Measurements from ENCODE around the gene LDHD. TPM values are rescaled to one million over a fixed set of nuclear protein-coding genes. Genes with fewer than 3 reads are reported as not detected.
A peak's percentile ranks its signal among the peaks of the same experiment; 100 is the strongest.
"Not testable (repeated sequence)": the region's sequence is repeated elsewhere in the genome, so short reads cannot be mapped to it uniquely, and the experiment has no call there.

The LDHD gene
- polyA plus RNA-seq, 3 donors, result 3.7 to 6.3 (median 5.4) TPM

DNA sequence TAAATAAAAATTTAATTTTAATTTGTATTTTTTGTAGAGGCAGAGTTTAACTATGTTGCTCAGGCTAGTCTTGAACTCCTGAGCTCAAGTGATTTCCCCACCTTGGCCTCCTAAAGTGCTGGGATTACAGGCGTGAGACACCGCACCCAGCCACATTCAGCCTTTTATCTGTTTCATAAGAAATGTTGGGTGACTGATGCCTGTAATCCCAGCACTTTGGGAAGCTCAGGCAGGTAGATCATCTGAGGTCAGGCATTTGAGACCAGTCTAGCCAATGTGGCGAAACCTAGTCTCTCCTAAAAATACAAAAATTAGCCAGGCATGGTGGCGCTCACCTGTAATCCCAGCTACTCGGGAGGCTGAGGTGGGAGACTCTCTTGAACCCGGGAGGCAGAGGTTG is 25.7 kb downstream of the LDHD start:
- DNase-seq; H3K4me3 Mint-ChIP-seq; H3K9me3 Mint-ChIP-seq; H3K9ac ChIP-seq (ENCODE audit: insufficient read depth, low read length, poor library complexity, severe bottlenecking); H3K27me3 Mint-ChIP-seq (ENCODE audit: low read depth in 3 of 3); H3K4me3 ChIP-seq (replicated peaks in 1 of 3; ENCODE audit: low read depth in 2 of 3, low read length in 3 of 3); H3K27ac ChIP-seq (ENCODE audit: low read depth in 1 of 2, low read length in 2 of 2); intact Hi-C loops (cut with micrococcal nuclease); H3K9me3 ChIP-seq (replicated peaks in 1 of 2; ENCODE audit: control insufficient read depth in 1 of 2, insufficient read depth in 1 of 2, low read length in 2 of 2); H3K27me3 ChIP-seq (ENCODE audit: control insufficient read depth in 2 of 2, insufficient read depth in 2 of 2, low read length in 2 of 2); H3K27ac Mint-ChIP-seq; H3K4me2 ChIP-seq (replicated peaks; ENCODE audit: extremely low read depth, low read length, poor library complexity, severe bottlenecking); H2AFZ ChIP-seq (ENCODE audit: insufficient read depth, low read depth, low read length, poor library complexity, severe bottlenecking); H4K20me1 ChIP-seq (ENCODE audit: insufficient read depth, low read length); H3K36me3 ChIP-seq (replicated peaks in 1 of 2; ENCODE audit: control insufficient read depth in 1 of 2, insufficient read depth in 2 of 2, low read length in 2 of 2): not testable (repeated sequence)
- 65% methylated on average over 4 of the region's 6 CpGs for WGBS (ENCODE audit: insufficient coverage)
- H3K4me1 Mint-ChIP-seq, result peaks cover 37% of the 10 kb centered on the region
- Histone ChIP-seq H3K4me1 (ENCODE audit: control insufficient read depth in 1 of 2, insufficient read depth in 2 of 2, low read length in 2 of 2) (peaks cover 21 to 22% of the 10 kb centered on the region in 2 donors), H3K79me2 (ENCODE audit: insufficient read depth, low read length) (peaks cover 18% of the 10 kb centered on the region)
- peaks cover 11 to 16% of the 10 kb centered on the region in 2 donors for H3K36me3 Mint-ChIP-seq

DNA sequence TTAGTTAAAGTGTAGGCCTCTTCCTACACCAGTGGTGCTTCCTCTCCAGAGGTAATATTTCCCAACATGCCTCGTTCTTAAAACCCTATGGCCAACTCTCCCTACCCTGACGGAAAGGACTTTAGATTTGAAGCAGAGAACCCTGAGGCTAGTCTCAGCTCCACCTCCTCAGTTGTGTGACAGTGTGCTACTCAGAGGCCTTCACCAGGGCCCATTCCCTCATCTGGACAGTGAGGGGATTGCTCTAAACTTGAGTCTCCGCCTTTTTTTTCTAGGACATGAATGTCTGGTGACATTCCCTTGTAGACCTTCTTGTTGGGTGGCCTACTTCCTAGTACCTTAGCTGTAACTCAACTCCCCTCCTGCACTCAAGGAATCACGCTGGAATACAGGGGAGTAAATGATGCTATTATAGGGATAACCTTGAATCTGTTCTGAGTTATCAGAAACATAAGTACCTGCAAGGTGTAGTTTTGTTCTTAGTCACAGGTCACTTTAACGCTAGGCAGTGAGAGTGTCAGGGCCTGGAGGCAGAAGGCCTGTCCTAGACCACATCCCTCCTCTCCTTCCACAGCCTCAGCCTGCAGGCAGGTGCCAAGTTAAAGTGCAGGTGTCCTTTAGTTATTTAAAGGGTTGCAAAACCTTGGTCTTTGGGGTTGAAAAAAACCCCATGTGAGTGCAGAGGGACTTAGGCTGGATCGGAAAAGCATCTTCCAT is 26.9 kb downstream of the LDHD start:
- TF ChIP-seq, protein P1, sequence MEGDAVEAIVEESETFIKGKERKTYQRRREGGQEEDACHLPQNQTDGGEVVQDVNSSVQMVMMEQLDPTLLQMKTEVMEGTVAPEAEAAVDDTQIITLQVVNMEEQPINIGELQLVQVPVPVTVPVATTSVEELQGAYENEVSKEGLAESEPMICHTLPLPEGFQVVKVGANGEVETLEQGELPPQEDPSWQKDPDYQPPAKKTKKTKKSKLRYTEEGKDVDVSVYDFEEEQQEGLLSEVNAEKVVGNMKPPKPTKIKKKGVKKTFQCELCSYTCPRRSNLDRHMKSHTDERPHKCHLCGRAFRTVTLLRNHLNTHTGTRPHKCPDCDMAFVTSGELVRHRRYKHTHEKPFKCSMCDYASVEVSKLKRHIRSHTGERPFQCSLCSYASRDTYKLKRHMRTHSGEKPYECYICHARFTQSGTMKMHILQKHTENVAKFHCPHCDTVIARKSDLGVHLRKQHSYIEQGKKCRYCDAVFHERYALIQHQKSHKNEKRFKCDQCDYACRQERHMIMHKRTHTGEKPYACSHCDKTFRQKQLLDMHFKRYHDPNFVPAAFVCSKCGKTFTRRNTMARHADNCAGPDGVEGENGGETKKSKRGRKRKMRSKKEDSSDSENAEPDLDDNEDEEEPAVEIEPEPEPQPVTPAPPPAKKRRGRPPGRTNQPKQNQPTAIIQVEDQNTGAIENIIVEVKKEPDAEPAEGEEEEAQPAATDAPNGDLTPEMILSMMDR (IDR thresholded peaks at IDR 0.05), result no peak
- peaks cover 1 to 3% (median 2%) of the 10 kb centered on the region in 3 donors for H3K27me3 Mint-ChIP-seq (ENCODE audit: low read depth in 3 of 3)
- H3K4me3 ChIP-seq (replicated peaks in 1 of 3; ENCODE audit: low read depth in 2 of 3, low read length in 3 of 3), result no peak overlapping the region
- H3K27me3 ChIP-seq (ENCODE audit: control insufficient read depth in 2 of 2, insufficient read depth in 2 of 2, low read length in 2 of 2), result no peaks in the 10 kb centered on the region
- WGBS (ENCODE audit: insufficient coverage), result no CpG with 5 or more reads among the region's 6 CpGs
- peaks cover 12% of the 10 kb centered on the region in 2 donors for H3K36me3 Mint-ChIP-seq
- H3K4me1 ChIP-seq (ENCODE audit: control insufficient read depth in 1 of 2, insufficient read depth in 2 of 2, low read length in 2 of 2), result peaks cover 21 to 22% of the 10 kb centered on the region in 2 donors
- H3K9me3 Mint-ChIP-seq, result peaks cover 0 to 2% (median 0%) of the 10 kb centered on the region in 7 donors
- intact Hi-C loops (cut with micrococcal nuclease), result no loop called here
- DNase-seq, result no peak
- no peak overlapping the region for H3K27ac ChIP-seq (ENCODE audit: low read depth in 1 of 2, low read length in 2 of 2)
- no peak overlapping the region for H2AFZ ChIP-seq (ENCODE audit: insufficient read depth, low read depth, low read length, poor library complexity, severe bottlenecking)
- no peak overlapping the region for H3K9ac ChIP-seq (ENCODE audit: insufficient read depth, low read length, poor library complexity, severe bottlenecking)
- H3K4me2 ChIP-seq (replicated peaks; ENCODE audit: extremely low read depth, low read length, poor library complexity, severe bottlenecking), result no peak overlapping the region
- peaks cover 0 to 3% of the 10 kb centered on the region in 2 donors for H3K36me3 ChIP-seq (replicated peaks in 1 of 2; ENCODE audit: control insufficient read depth in 1 of 2, insufficient read depth in 2 of 2, low read length in 2 of 2)
- H3K4me1 Mint-ChIP-seq, result peaks cover 37% of the 10 kb centered on the region
- peaks cover 6% of the 10 kb centered on the region for H4K20me1 ChIP-seq (ENCODE audit: insufficient read depth, low read length)
- H3K79me2 ChIP-seq (ENCODE audit: insufficient read depth, low read length), result peaks cover 22% of the 10 kb centered on the region
- no peak overlapping the region for H3K4me3 Mint-ChIP-seq
- no peaks in the 10 kb centered on the region for H3K9me3 ChIP-seq (replicated peaks in 1 of 2; ENCODE audit: control insufficient read depth in 1 of 2, insufficient read depth in 1 of 2, low read length in 2 of 2)
- peak overlapping the region in 2 of 7 donors; percentile 64 to 85 for H3K27ac Mint-ChIP-seq
